GM12891 (cell line): ENCODE data around the gene POPDC3.

Experiments used
- POLR2A ChIP-seq: IDR thresholded peaks from 2 replicates; pipeline ENCODE4 v1.6.1; 2011; ENCODE audit warnings: low read depth, low read length, control low read depth
- POLR2AphosphoS5 ChIP-seq: IDR thresholded peaks from 2 replicates; pipeline ENCODE4 v1.6.1; 2011; ENCODE audit warnings: low read depth, low read length, control low read depth

- no peak for TF ChIP-seq POLR2A
- no peak for TF ChIP-seq POLR2AphosphoS5
Measured at GRCh38 chr6:105191351-105191750, 11.5 kb upstream of the POPDC3 start.
